NT2/D1 (cell line): Measurements from ENCODE around the gene RNF212.
A peak's percentile ranks its signal among the peaks of the same experiment; 100 is the strongest.
"Not testable (repeated sequence)": the region's sequence is repeated elsewhere in the genome, so short reads cannot be mapped to it uniquely, and the experiment has no call there.

Source experiments
- DNase-seq: peaks from one replicate; pipeline ENCODE4 v3.0.0-alpha.2; 2011; ENCODE audit warnings: low read depth, low spot score
- H3K27me3 ChIP-seq: 2 replicates; pipeline ENCODE4 v1.6.0; 2011; ENCODE audit warnings: mild to moderate bottlenecking; ENCODE audit not compliant: insufficient read length, insufficient read depth
- H3K36me3 ChIP-seq: 2 replicates; pipeline ENCODE4 v1.6.1; 2011; ENCODE audit warnings: mild to moderate bottlenecking, low read length, mixed read lengths; ENCODE audit not compliant: insufficient read depth, insufficient read length
- H3K4me1 ChIP-seq: 2 replicates; pipeline ENCODE4 v1.5.1; 2011; ENCODE audit not compliant: insufficient read depth, insufficient read length
- H3K4me3 ChIP-seq: 2 replicates; pipeline ENCODE4 v1.5.1; 2011; ENCODE audit warnings: low read depth; ENCODE audit not compliant: insufficient read length
- H3K9ac ChIP-seq: 2 replicates; pipeline ENCODE4 v1.6.0; 2011; ENCODE audit warnings: low read depth; ENCODE audit not compliant: insufficient read length
- H3K9me3 ChIP-seq: 2 replicates; pipeline ENCODE4 v1.5.1; 2011; ENCODE audit warnings: mild to moderate bottlenecking, low read length; ENCODE audit not compliant: insufficient read depth
- SUZ12 ChIP-seq: IDR thresholded peaks from 2 replicates; pipeline ENCODE4 v1.6.1; 2011; ENCODE audit not compliant: insufficient read length, insufficient read depth; ENCODE audit errors: extremely low read depth
- YY1 ChIP-seq: IDR thresholded peaks from 2 replicates; pipeline ENCODE4 v1.6.1; 2011; ENCODE audit not compliant: insufficient read length, insufficient read depth
- ZNF274 ChIP-seq: IDR thresholded peaks from 2 replicates; pipeline ENCODE4 v1.6.1; 2011; ENCODE audit warnings: mild to moderate bottlenecking, low read depth, low read length

The RNF212 gene

DNA sequence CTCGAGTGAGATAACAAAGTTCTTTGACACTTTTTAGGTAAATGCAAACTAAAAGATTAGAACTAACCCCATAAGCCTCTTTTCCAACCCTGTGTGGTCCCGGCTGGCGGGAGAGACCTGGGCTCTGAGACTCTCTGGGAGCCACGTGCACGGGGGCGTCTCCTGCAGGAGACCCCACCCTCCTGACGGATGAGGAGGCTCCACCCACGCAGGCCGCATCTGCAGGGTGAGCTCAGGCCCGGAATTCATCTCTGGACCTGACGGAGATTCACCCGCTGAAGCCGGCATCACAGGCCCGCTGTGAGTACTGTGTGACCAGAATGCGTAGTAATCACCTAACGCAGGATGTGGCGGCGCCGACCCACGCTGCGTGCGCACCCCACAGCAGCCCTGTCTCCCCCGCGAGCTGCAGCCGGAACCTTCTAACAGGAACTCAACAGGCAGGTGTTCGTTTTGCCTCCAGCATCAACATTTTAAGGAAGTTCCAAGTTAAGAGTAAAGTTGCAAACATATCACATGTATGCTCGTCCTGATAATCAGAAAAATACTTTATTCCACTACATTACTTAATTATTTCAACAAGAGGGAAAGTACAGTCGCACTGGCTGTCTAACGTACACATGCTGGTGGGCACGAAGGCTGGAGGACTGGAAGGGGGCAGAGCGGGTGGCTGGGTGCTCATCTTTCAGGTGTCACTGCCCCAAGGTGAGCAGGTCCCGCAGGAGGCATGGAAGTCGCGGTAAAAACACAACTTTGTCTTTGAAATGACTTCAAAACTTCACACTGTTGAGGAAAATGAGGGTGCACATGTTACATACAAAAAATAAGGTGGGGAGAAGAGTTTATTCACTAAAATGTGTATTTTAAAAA, 57.4 kb downstream of the RNF212 start:
- peaks cover 6% of the 10 kb centered on the region; the same call in 1 of the 2 replicates for H3K9me3 ChIP-seq
- no peaks in the 10 kb centered on the region for H3K36me3 ChIP-seq
- peaks cover 51% of the 10 kb centered on the region for H3K27me3 ChIP-seq
- H3K4me1 ChIP-seq: peaks cover 21% of the 10 kb centered on the region
- DNase-seq: no peak
- no peak overlapping the region for H3K4me3 ChIP-seq
- no peak for TF ChIP-seq ZNF274
- no peak for TF ChIP-seq SUZ12
- TF ChIP-seq YY1: no peak
- H3K9ac ChIP-seq: peak overlapping the region; percentile 70

DNA sequence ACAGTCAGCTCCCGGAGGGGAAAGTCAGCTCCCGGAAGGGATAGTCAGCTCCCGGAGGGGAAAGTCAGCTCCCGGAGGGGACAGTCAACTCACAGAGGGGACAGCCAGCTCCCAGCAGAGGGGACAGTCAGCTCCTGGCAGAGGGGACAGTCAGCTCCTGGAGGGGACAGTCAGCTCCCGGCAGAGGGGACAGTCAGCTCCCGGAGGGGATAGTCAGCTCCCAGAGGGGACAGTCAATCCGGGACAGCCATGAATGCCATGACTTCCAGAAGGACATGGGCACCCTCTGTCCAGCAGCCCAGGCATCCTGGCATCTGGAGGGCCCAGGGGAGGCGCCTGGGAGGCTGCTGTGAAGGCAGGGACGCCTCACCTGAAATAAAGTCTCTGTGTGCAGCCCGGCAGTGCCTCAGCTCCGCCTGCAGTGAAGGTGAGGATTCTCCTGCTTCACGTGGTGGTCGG, 58.1 kb downstream of the RNF212 start:
- not testable (repeated sequence) for H3K4me3 ChIP-seq, DNase-seq, H3K36me3 ChIP-seq, H3K9me3 ChIP-seq
- H3K4me1 ChIP-seq: peaks cover 21% of the 10 kb centered on the region
- H3K27me3 ChIP-seq: peaks cover 55% of the 10 kb centered on the region
- peak overlapping the region; percentile 70 for H3K9ac ChIP-seq

DNA sequence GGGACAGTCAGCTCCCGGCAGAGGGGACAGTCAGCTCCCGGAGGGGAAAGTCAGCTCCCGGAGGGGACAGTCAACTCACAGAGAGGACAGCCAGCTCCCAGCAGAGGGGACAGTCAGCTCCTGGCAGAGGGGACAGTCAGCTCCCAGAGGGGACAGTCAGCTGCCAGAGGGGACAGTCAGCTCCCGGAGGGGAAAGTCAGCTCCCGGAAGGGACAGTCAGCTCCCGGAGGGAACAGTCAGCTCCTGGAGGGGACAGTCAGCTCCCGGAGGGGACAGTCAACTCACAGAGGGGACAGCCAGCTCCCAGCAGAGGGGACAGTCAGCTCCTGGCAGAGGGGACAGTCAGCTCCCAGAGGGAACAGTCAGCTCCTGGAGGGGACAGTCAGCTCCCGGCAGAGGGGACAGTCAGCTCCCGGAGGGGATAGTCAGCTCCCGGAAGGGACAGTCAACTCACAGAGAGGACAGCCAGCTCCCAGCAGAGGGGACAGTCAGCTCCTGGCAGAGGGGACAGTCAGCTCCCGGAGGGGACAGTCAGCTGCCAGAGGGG, 58.6 kb downstream of the RNF212 start:
- not testable (repeated sequence) for DNase-seq
- peaks cover 57% of the 10 kb centered on the region for H3K27me3 ChIP-seq
- peaks cover 21% of the 10 kb centered on the region for H3K4me1 ChIP-seq

DNA sequence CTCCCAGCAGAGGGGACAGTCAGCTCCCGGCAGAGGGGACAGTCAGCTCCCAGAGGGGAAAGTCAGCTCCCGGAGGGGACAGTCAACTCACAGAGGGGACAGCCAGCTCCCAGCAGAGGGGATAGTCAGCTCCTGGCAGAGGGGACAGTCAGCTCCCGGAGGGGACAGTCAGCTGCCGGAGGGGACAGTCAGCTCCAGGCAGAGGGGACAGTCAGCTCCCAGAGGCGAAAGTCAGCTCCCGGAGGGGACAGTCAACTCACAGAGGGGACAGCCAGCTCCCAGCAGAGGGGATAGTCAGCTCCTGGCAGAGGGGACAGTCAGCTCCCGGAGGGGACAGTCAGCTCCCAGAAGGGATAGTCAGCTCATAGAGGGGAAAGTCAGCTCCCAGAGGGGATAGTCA, 59.5 kb downstream of the RNF212 start:
- H3K9ac ChIP-seq, H3K36me3 ChIP-seq, DNase-seq, H3K4me3 ChIP-seq, H3K9me3 ChIP-seq: not testable (repeated sequence)
- peaks cover 49% of the 10 kb centered on the region for H3K27me3 ChIP-seq
- peaks cover 18% of the 10 kb centered on the region for H3K4me1 ChIP-seq

More for the DNA sequence above, 58.6 kb downstream of the RNF212 start:
- not testable (repeated sequence) for H3K4me3 ChIP-seq, H3K9me3 ChIP-seq, H3K36me3 ChIP-seq, H3K9ac ChIP-seq

DNA sequence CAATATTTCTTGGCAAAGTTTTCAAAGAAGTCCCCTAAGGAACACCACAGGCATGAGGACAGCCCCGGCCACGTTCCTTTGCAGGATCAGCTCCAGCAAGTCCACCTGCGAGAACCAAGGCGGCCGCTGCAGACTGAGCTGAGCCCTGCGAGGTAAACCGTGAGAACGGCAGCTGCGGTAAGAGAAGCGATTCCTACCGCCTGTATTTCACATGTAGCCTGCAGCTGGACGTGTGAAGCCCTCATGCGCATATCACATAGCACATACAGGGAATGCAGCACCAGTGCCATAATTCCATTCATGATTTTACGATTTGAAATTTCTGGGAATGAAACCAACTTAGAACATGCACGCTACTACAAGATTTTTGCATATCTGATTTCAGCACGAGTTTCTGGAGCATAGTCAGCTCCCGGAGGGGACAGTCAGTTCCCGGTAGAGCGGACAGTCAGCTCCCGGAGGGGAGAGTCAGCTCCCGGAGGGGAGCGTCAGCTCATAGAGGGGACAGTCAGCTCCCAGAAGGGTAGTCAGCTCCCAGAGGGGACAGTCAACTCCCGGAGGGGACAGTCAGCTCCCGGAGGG, 60.2 kb downstream of the RNF212 start:
- Histone ChIP-seq H3K27me3 (peaks cover 43% of the 10 kb centered on the region), H3K4me1 (peaks cover 14% of the 10 kb centered on the region), H3K4me3 (no peak overlapping the region), H3K9me3 (peaks cover 6% of the 10 kb centered on the region; the same call in 1 of the 2 replicates), H3K9ac (no peak overlapping the region), H3K36me3 (no peaks in the 10 kb centered on the region)
- no peak for DNase-seq
- TF ChIP-seq SUZ12 (no peak), YY1 (no peak), ZNF274 (no peak)

DNA sequence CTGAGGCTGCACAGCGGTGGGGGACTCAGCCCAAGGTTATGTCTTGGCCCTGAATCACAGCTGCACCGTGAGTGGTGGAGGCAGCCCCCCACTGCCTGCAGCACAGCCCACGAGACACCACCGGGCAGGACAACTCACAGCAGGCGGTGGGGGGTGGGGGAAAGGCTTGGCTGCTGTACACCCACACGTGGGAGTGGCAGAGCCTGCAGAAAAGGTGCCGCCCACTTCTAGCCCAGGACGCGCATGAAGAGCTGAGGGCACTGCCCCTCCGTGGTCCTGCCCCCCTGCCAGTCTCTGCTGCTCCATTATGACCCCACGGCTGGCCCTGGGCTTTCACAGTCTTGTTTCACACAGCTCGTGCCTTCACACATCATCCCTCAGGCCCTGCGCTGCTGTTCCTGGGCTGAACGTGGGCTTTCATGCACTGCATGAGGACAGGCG, 61.1 kb downstream of the RNF212 start:
- peaks cover 6% of the 10 kb centered on the region; the same call in 1 of the 2 replicates for H3K9me3 ChIP-seq
- H3K4me1 ChIP-seq: peaks cover 12% of the 10 kb centered on the region
- no peaks in the 10 kb centered on the region for H3K36me3 ChIP-seq
- peaks cover 48% of the 10 kb centered on the region for H3K27me3 ChIP-seq
- no peak overlapping the region for H3K4me3 ChIP-seq
- no peak overlapping the region for H3K9ac ChIP-seq
- no peak for DNase-seq
- TF ChIP-seq YY1: no peak
- TF ChIP-seq SUZ12: no peak
- TF ChIP-seq ZNF274: no peak

DNA sequence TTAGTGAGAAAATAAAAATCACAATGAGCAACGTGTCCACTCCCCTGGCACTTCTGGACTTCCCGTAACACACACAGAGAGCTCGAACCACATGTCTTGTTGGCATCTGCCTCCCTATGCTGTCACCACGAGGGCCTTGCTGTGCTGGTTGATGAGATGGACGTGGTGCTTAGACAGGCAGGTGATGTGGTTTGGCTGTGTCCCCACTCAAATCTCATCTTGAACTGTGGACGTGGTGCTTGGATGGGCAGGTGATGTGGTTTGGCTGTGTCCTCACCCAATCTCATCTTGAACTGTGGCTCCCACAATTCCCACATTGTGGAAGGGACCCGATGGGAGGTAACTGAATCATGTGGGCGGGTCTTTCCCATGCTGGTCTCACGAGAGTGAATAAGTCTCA, 61.9 kb downstream of the RNF212 start:
- no peaks in the 10 kb centered on the region for H3K36me3 ChIP-seq
- H3K27me3 ChIP-seq: peaks cover 50% of the 10 kb centered on the region
- no peak for TF ChIP-seq SUZ12
- no peak for TF ChIP-seq ZNF274
- no peak for TF ChIP-seq YY1
- H3K4me3 ChIP-seq: no peak overlapping the region
- peaks cover 14% of the 10 kb centered on the region for H3K4me1 ChIP-seq
- H3K9ac ChIP-seq: no peak overlapping the region
- H3K9me3 ChIP-seq: peaks cover 6% of the 10 kb centered on the region; the same call in 1 of the 2 replicates
- no peak for DNase-seq
